ENCODE measurements around the gene MUC22.
"Not testable (repeated sequence)": the region's sequence is repeated elsewhere in the genome, so short reads cannot be mapped to it uniquely, and the experiment has no call there.

Gene MUC22

DNA sequence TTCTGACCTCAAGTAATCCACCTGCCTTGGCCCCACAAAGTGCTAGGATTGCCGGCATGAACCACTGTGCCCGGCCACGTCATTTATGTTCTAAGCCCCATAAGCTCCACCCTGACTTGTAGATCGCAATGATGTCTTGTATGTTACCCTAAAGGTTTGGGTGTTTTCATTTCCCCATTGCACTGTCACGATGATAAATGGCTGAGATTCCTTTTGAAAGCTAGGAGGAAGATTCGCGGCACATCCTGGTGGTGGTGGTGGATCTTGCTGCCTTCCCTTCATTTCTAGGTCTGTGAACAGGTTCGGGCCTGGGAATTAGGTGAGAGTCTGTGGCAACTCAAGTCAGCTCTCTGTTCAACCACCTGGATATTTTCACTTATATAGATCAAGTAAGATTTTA, 28.3 kb downstream of the MUC22 start:
- no peak for DNase-seq (ENCODE audit: low read depth)

DNA sequence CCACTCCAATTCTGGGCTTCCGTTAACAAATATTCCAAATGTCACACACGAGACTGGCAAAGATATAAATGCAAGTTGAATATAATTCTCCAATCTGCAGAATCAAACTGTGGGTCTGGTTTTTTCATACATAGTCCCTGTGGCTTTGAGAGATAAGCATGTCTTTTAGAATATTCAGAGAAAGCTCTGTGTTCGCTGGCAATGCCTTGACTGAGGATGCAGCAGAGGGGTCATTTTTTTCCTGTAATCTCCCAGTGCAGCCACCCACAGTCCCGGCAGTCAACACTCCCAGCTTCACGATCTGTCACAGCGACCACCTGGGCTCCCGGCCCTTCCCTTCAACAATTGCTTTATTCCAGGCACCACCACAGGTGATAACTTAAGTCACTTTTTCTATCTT, 30.5 kb downstream of the MUC22 start:
- no peak for DNase-seq (ENCODE audit: low read depth)

DNA sequence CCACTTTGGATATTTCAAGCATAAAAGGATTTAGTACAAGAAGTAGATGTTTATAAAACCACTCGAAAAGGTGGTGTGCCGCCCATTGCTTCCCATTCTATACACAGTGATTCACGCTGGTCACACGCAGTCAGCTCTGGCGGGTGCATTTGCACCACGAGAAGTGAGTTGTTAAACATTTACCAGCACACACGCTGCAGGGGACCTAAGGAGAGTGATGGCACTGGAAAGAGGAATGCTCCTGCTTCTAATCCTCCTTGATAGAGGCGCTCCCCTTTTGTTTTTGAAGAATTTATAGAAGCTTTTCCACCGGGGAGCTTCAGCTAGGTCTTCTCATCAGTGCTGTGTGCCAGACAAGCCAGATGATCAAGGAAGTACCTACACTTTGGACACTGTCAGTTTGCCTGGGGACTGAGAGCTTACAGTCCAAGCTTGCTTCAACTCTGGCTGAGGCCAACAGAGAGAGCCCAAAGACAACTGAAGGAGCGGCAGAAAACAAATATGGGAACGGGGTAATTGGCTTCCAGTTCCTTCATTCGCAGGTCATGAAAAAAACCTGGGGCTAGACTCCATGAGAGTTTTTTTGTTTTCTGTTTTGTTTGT, 31.2 kb downstream of the MUC22 start:
- no peak for DNase-seq (ENCODE audit: low read depth)

DNA sequence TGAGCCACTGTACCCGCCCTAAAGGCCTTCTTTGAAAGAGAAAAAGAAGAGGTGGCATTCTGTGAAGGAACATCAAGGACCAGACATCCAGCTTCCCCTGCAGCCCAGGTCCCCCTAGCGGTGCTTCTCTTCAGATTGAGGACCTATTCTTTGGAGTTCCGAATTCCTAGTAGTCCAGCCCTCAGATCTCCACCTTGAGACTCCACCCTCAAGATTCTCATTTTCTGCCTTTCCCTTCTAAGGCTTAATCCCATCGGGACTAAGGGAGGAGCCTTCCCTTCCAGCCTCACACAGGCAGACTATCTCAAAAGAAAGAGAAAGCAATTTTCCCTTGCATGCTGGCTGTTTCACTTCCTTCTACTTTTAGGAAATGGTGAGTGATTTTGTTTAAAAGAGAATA, 32.5 kb downstream of the MUC22 start:
- no peak for DNase-seq (ENCODE audit: low read depth)

- no peak for DNase-seq (ENCODE audit: low read depth)
These were observed 37.8 kb downstream of the MUC22 start for GRCh38 chr6:31048099-31048498.

DNA sequence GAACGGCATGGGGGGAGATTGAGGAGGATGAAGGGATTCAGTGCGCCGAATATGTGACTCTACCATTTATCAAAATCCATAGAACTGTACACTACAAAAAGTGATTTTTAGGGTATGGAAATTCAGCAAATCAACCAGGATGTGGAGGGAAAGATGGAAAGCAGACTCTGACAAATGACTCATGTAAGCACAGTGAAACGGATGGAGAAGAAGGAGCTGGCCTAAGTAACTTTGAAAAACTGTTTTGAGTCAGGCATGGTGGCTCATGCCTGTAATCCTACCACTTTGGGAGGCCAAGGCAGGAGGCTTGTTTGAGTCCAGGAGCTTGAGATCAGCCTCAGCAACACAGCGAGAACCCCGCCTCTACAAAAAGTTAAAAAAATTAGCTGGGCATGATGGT, 39.2 kb downstream of the MUC22 start:
- DNase-seq (ENCODE audit: low read depth): no peak

GRCh38 chr6:31053187-31053586, 42.9 kb downstream of the MUC22 start:
- DNase-seq (ENCODE audit: low read depth): not testable (repeated sequence)

- DNase-seq (ENCODE audit: low read depth): no peak
These were observed 43.6 kb downstream of the MUC22 start for GRCh38 chr6:31053873-31054272.

GRCh38 chr6:31055441-31055840, 45.2 kb downstream of the MUC22 start:
- no peak for DNase-seq (ENCODE audit: low read depth)

DNA sequence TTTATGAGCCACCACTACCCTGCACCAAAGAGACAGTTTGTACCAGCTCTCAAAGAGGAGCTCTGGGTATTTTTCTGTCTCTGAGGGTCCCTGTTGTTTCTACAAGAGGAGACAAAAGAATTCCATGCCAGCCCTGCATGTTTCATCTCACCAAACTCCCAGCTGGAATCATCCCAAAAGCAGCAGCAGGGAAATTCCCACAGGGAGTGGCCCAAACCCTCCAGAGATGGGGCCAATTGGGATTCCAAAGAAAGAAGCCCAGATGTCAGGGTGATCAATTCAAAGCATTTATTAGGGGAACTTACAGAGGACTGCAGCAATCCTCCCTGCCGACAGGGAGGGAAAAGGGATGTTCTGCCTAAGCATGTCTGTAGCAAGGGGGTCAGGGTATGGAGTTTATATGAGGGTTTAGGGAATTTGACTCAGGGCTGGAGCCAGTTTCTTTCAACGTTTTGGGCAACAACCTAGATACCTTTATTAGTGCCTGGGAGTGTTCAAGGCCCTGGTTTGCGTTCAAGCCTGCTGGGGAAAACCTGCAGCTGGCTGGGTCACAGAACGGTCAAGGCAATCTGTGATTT, 47.2 kb downstream of the MUC22 start:
- DNase-seq (ENCODE audit: low read depth): no peak

DNA sequence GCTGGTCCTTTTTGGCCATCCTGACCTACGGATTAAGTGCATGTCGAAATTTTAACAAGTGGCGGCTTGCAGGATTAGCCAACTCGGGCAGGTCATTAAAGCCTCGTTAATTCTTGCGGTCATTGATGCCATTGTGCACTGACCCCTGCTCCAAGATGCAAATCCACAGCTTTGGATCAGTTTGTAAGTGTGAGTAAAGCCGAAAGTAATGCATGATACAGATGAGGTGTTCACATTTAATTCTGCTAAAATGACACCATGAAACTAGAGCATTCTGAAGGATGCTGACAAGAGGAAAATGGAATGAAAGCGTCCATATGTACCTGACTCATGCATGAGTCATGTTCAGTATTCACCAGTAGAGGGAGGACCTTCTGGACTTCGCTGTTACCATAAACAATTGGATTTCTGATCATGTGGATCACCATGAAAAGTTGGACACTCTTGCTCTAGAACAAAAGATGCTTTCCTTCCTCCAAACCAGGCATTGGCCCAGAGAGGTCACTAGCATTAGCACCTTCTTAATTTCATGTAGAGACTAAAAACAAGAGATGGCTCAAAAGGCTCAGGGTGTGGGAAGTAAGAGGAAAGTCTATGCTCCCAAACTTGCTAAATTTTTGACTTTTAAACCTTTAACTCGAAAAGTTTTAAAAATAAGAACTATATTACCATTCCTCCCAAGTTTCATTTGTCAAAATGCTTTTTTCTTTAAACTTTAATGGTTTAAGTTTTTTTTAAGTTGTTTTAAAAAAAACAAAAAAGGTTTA, 48.0 kb downstream of the MUC22 start:
- peak; percentile 90 for DNase-seq (ENCODE audit: low read depth)

GRCh38 chr6:31060145-31060544, 49.9 kb downstream of the MUC22 start:
- no peak for DNase-seq (ENCODE audit: low read depth)

GRCh38 chr6:31063906-31064435, 53.7 kb downstream of the MUC22 start:
- DNase-seq (ENCODE audit: low read depth): no peak

GRCh38 chr6:31065556-31065955, 55.3 kb downstream of the MUC22 start:
- no peak for DNase-seq (ENCODE audit: low read depth)

DNA sequence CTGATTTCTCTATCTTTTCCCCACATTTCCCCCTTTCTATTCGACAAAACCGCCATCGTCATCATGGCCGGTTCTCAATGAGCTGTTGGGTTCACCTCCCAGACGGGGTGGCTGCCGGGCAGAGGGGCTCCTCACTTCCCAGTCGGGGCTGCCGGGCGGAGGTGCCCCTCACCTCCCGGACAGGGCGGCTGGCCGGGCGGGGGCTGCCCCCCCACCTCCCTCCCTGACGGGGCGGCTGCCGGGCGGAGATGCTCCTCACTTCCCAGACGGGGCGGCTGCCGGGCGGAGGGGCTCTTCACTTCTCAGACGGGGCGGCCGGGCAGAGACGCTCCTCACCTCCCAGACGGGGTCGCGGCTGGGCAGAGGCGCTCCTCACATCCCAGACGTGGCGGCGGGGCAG, 56.8 kb downstream of the MUC22 start:
- not testable (repeated sequence) for DNase-seq (ENCODE audit: low read depth)

- DNase-seq (ENCODE audit: low read depth): not testable (repeated sequence)
These were observed 57.8 kb downstream of the MUC22 start for GRCh38 chr6:31067891-31068668.

- no peak for DNase-seq (ENCODE audit: low read depth)
These were observed 58.5 kb downstream of the MUC22 start for GRCh38 chr6:31068669-31069340.

- DNase-seq (ENCODE audit: low read depth): peak; percentile 73
These were observed 60.5 kb downstream of the MUC22 start for GRCh38 chr6:31070711-31071197.

GRCh38 chr6:31074401-31074800, 64.1 kb downstream of the MUC22 start:
- DNase-seq (ENCODE audit: low read depth): no peak

DNA sequence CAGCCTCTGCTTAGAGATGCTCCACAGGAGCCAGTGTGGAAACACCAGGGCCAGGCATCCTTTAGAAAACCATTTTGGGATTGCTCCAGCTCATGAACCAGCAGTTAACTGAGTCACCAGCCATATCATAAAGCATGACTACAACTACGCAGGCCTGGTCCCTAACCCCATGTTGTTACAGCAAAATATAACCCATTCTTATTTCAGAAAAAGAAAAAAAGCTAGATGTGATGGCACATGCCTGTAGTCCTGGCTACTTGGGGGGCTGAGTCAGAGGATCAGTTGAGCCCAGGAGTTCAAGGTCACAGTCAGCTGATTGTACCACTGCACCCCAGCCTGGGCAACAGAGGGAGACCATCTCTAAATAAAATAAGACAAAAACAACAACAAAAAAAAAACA, 65.3 kb downstream of the MUC22 start:
- DNase-seq (ENCODE audit: low read depth): no peak

- no peak for DNase-seq (ENCODE audit: low read depth)
These were observed 66.3 kb downstream of the MUC22 start for GRCh38 chr6:31076611-31077010.
